NCI-H2081 (cell line): ENCODE results near the gene CARS2.
"Not testable (repeated sequence)": the region's sequence is repeated elsewhere in the genome, so short reads cannot be mapped to it uniquely, and the experiment has no call there.

Experiments
- DNase-seq, 2 experiments: peaks; one replicate each; lab custom pipeline; 2025; lab: John Stamatoyannopoulos, UW

CARS2 gene

GRCh38 chr13:110682746-110683145 is 23.2 kb downstream of the CARS2 start:
- no peak for DNase-seq

DNA sequence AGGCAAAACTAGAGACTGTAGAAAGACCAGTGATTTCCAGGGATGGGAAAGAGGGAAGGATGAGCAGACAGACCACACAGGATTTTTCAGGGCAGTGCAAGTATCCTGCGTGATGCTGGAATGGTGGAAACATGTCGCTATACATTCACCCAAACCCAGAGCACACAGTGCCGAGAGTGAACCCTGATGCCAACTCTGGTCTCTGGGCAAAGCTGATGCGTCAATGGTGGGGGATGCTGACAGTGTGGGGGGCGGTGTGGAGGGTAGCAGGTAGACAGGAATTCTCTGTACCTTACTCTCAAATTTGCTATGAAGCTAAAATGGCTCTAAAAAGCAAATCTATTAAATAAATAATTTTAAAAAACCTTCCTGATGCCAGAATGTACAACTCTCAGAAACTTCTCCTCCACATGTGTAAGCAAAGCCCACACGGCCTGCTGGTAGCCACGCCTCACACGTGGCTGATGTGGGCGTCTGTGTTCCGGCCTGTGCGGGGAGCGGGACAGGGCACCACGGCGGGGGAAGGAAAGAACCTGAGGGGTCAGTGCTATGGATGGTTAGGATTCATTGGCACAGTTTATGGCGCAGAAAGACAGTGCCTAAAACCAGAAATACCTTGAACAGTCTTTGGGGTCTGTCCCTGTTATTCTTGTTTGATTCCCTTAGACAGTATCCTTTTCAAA is 23.9 kb downstream of the CARS2 start:
- DNase-seq: no peak

GRCh38 chr13:110680852-110681251 is 25.1 kb downstream of the CARS2 start:
- peak in 1 of 2 experiments; percentile 14 for DNase-seq

GRCh38 chr13:110677731-110678545 is 28.0 kb downstream of the CARS2 start:
- no peak for DNase-seq

GRCh38 chr13:110676595-110677587 is 29.0 kb downstream of the CARS2 start:
- DNase-seq: no peak

- DNase-seq: not testable (repeated sequence)
Observed at GRCh38 chr13:110669814-110670213, 36.1 kb downstream of the CARS2 start.

- no peak for DNase-seq
Observed at GRCh38 chr13:110669036-110669435, 36.9 kb downstream of the CARS2 start.

DNA sequence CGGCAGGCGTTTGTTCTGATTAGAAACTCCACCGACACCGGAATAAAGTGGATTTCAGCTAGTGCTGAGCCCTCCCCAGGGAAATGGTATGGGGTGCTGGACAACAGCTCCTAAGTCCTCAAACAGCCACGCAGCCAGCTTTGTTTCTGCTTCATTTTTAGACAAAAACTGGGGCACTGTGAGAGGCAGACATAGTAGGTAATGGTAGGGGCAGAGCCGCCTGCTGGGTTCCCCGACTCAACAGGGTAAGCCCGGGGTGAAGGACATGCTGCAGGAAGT is 39.7 kb downstream of the CARS2 start:
- DNase-seq: no peak

DNA sequence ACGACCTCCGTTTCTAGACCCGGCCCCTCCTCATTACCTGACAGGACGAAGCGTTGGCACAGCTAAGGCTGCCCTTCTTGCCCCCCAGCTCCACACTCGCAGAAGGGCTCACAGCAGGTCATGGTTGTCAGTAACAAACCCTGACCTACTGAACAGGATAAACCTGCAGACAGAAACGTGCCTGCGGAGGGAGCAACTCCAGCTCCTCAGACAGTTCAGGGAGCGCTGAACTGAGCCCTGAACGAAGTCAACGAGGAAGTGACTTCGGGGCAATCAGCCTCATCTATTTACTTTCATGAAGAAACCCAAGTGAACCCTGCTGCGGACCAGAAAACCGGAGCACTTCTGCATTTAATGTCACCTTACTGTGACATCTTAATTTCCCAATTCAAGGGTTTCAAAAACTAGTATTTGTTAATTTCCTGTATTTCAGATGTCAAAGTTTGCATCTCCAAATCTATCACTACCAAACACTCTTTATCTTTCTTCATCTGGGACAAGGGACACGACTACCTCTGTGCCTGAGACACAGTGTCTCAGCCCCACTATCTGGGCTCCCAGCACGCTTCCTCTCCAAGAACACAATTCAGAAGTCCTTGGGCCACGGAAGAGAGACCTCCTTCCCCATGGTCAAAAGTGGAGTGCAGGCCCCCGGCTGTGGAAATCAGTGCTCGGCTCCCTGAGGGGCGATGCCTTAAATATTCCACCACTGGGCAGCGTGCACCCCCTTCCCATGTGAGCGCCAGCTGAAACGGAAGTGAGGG is 40.2 kb downstream of the CARS2 start:
- DNase-seq: no peak

GRCh38 chr13:110664673-110665072 is 41.2 kb downstream of the CARS2 start:
- DNase-seq: no peak

DNA sequence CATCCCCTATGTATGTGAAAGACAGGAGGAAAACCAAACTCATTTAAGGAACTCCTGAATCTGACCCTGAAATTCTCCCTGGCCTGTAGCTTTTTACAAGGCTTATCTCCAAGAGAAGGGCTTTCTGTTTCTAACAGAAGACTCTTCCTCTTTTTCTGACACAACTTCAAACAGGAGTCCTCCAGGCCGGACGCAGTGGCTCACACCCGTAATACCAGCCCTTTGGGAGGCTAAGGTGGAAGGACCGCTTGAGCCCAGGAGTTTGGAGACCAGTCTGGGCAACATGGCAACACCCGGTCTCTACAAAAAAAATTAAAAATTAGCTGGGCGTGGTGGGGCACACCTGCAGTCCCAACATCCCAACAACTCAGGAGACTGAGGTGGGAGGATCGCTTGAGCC is 41.9 kb downstream of the CARS2 start:
- DNase-seq: no peak

GRCh38 chr13:110663491-110663890 is 42.4 kb downstream of the CARS2 start:
- no peak for DNase-seq

GRCh38 chr13:110662777-110663443 is 43.0 kb downstream of the CARS2 start:
- no peak for DNase-seq

- no peak for DNase-seq
Observed at GRCh38 chr13:110662091-110662490, 43.8 kb downstream of the CARS2 start.

GRCh38 chr13:110661256-110661655 is 44.7 kb downstream of the CARS2 start:
- DNase-seq: no peak

- not testable (repeated sequence) for DNase-seq
Observed at GRCh38 chr13:110658218-110658911, 47.6 kb downstream of the CARS2 start.

GRCh38 chr13:110657196-110657595 is 48.7 kb downstream of the CARS2 start:
- no peak for DNase-seq

DNA sequence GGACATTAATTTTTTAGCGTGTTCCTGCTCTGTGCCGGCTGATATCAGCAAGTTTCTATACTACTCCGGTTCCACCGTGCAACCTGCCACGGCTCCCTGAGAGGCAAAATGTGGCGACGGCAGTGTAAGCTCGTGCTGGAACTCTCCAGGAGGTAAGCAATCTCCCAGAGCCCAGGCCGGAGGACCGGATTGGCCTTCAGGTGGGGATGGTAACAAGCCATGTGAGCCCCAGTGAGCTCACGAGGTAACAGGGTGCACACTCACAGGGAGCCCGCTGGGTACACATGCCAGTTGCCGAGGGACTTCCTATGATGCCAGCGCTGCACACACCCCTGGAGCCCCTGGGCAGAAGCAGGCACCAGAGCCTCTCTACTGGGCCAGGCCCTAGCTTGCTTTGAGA is 52.1 kb downstream of the CARS2 start:
- DNase-seq: no peak

DNA sequence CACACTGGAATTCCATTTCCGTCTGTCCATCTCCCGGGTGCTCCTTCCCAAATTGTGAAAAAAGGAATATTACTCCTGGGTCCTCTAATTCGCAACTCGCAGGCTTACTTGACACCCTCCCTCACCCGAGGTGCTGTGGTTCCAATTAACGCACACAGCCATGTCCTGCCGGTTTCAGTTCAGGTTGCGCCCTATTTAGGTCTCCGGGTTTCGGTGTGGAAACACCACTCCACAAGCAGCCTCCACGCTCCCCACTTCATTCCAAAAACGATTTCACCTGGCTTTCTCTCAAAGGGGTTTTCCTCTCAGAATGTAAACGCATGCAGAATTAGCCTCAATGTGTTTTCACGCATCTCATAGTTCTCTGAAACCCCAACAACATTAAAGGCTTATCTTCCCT is 52.6 kb downstream of the CARS2 start:
- no peak for DNase-seq

- DNase-seq: no peak
Observed at GRCh38 chr13:110652764-110653163, 53.2 kb downstream of the CARS2 start.
